KBM-7 (cell line): ENCODE data around the gene BTBD9.

Source experiments
- DNase-seq: peaks from one replicate; pipeline ENCODE4 v3.0.0-alpha.2; 2015
- in situ Hi-C: fragments of 300-500 bp; cut with MboI; formaldehyde crosslinking; loops from 2 replicates; pipeline ENCODE4 v1.14.3; 2020; ENCODE audit warnings: low sequenced_read_pairs, low pct_unique_long_range_greater_than_20kb, mixed read lengths

Gene BTBD9

GRCh38 chr6:38261626-38262025, 378.1 kb downstream of the BTBD9 start:
- in situ Hi-C loops: no loop called here
- no peak for DNase-seq

DNA sequence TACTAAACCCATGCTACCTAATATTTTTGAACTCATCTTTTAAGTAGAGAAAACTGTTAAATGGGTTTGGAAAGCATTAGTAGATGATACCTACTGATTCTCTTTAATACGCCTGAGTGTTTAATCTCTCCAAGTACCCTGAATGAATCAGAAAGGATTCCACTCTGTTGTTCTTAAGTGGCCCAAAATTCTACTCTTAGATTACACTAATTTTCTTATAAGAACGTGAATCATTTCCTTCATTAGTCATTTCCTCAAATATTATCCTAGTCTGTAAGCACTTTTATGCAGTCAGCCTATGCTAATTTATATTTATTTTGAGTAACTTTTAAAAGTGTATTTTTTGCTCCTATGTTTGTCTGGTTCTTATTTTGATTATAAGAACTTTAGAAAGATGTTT, 380.0 kb downstream of the BTBD9 start:
- in situ Hi-C loops: no loop called here
- DNase-seq: no peak

GRCh38 chr6:38248500-38249234, 391.1 kb downstream of the BTBD9 start:
- in situ Hi-C loops: no loop called here
- DNase-seq: no peak

- in situ Hi-C loops: no loop called here
Measured at GRCh38 chr6:38245295-38245694, 394.4 kb downstream of the BTBD9 start.

DNA sequence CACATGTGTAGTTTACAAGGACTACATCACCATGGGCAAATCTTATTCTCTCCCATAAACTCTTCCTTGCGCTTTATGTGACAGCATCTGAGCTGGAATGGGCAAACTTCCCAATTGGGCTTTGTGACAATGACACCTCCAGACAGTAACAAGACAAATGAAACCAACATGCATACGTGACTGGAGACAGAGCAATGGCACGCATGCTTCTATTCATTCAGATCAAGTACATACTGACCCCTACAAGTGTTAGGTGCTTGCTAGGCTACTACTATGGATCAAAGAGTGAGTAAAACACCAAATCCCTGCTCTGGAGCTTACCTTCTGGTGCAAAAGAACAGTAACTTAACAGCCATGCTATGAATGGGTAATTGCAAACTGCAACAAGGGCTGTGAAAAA, 394.9 kb downstream of the BTBD9 start:
- DNase-seq: no peak
- in situ Hi-C loops: no loop called here

More at GRCh38 chr6:38245295-38245694, 394.4 kb downstream of the BTBD9 start:
- no peak for DNase-seq

- DNase-seq: no peak
- in situ Hi-C loops: no loop called here
Measured at GRCh38 chr6:38241200-38241871, 398.4 kb downstream of the BTBD9 start.

GRCh38 chr6:38239719-38240451, 399.8 kb downstream of the BTBD9 start:
- no peak for DNase-seq
- in situ Hi-C loops: no loop called here

- no peak for DNase-seq
- in situ Hi-C loops: no loop called here
Measured at GRCh38 chr6:38236631-38237030, 403.1 kb downstream of the BTBD9 start.

GRCh38 chr6:38234934-38235682, 404.6 kb downstream of the BTBD9 start:
- no peak for DNase-seq
- in situ Hi-C loops: no loop called here

- DNase-seq: no peak
- in situ Hi-C loops: no loop called here
Measured at GRCh38 chr6:38234141-38234540, 405.6 kb downstream of the BTBD9 start.

GRCh38 chr6:38233161-38233791, 406.5 kb downstream of the BTBD9 start:
- DNase-seq: no peak
- in situ Hi-C loops: no loop called here

- in situ Hi-C loops: no loop called here
- no peak for DNase-seq
Measured at GRCh38 chr6:38225766-38226165, 414.0 kb downstream of the BTBD9 start.

- in situ Hi-C loops: no loop called here
- DNase-seq: no peak
Measured at GRCh38 chr6:38221251-38221650, 418.5 kb downstream of the BTBD9 start.

GRCh38 chr6:38220069-38220723, 419.5 kb downstream of the BTBD9 start:
- in situ Hi-C loops: no loop called here
- DNase-seq: no peak

DNA sequence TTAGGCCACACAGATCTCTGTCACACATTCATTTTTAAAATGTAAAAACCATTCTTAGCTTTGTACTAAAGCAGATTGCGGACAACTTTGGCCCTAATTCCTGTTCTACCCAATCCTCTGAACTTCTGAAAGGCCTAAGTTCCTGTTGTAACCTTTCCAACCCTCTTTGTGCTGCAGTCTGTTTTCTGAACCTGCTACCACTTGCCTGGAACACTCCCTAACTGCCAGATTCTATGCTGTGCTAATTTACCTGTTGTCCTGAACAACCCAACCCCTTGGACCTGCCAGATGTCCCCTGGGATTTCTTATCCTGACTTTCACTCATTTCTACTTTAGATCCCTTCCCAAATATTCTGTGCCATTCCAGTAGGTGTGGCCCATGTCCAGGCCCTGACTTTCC, 421.5 kb downstream of the BTBD9 start:
- in situ Hi-C loops: no loop called here

DNA sequence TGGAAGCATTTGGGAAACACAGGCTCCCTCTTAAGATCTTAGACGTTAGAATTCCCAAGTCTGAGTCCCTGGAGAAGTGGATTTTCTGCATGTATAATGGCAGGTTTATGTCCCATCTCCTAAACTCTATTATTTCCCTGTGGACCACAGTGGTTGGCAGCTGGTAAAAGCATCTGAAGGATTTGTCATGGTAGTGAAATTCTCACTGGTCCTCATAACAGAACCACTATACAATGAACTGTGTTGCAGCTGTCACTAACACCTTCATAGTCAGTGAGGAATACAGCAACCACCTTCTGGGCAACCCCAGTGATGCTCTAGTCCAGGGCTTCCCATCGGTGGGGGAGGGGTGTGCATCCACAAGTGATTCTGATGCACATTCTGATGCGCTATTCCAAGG, 423.3 kb downstream of the BTBD9 start:
- no peak for DNase-seq
- in situ Hi-C loops: no loop called here

More for the DNA sequence above, 421.5 kb downstream of the BTBD9 start:
- no peak for DNase-seq

DNA sequence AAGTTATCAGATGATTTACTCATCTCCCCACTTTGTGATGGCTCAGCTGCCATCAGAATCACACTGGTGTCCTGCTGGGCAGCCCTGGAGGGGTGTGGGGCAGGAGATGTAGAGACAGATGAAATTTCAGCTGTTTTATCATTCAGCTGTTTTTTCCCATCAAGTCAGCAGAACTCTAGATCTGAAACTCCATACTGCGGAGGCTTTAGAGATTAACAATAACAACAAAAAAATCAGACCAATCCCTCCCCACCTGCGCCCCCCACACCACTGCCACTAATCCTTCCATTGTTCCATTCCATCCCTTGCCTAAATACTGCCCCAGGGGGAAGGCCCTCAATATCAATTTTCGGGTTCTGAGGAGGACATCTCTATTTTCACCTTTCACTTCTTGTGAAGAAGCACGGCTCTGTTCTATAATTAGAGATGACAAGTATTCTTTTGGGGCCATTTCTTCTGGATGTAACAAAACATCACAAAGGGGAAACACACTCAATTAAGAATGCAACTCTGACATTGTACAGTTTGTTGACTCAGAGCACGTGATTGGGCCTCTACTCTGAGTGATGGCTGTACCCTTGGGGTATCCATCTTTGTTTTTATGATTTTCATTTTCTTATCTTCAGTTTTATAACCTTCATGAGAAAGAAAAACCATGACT, 423.9 kb downstream of the BTBD9 start:
- DNase-seq: no peak
- in situ Hi-C loops: no loop called here

DNA sequence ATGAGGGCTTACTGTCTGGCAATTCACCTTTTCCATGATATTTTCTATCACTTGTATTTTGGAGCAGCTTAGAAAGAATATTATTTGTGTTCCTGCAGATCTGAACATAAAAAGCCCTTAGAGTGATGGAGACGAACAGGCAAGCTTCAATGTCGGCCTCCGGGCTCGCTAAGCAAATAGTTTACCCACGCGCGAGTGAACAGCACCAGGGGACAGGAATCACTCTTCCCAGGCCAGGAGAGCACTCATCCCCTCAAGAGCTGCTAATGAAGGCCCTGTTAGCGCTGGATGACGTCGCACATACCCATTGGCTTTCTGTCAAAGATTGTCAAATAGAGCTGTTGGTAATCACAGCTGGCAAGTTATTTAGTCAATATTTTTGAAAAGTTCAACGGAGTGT, 424.5 kb downstream of the BTBD9 start:
- no peak for DNase-seq
- in situ Hi-C loops: no loop called here
